DND-41 (cell line): Measurements from ENCODE around the gene SIDT2.
"Not testable (repeated sequence)": the region's sequence is repeated elsewhere in the genome, so short reads cannot be mapped to it uniquely, and the experiment has no call there.

ENCODE experiments used
- ATAC-seq: fragments of 200-7000 bp; cut with Tn5 transposase; 3 replicates; pipeline ENCODE4 v1.9.1; 2021; ENCODE audit warnings: low read depth; ENCODE audit not compliant: insufficient read depth
- DNase-seq: peaks from one replicate; pipeline ENCODE4 v3.0.0-alpha.2; 2020
- H2AFZ ChIP-seq: 2 replicates; pipeline ENCODE4 v1.6.0; 2012; ENCODE audit warnings: low read depth, low read length
- H3K27ac ChIP-seq: 2 replicates; pipeline ENCODE4 v1.5.1; 2012; ENCODE audit warnings: low read length, inconsistent platforms
- H3K27me3 ChIP-seq: fragments of 200-600 bp; sonication (generic); 2 replicates; pipeline ENCODE4 v1.6.0; 2012; ENCODE audit warnings: low read length, mild to moderate bottlenecking, inconsistent platforms; ENCODE audit not compliant: insufficient read depth, poor library complexity
- H3K36me3 ChIP-seq: 2 replicates; pipeline ENCODE4 v1.5.1; 2012; ENCODE audit warnings: low read length, inconsistent platforms; ENCODE audit not compliant: insufficient read depth
- H3K4me1 ChIP-seq: 2 replicates; pipeline ENCODE4 v1.5.1; 2012; ENCODE audit warnings: mild to moderate bottlenecking, low read length; ENCODE audit not compliant: insufficient read depth
- H3K4me2 ChIP-seq: 2 replicates; pipeline ENCODE4 v1.6.0; 2012; ENCODE audit warnings: mild to moderate bottlenecking, moderate library complexity, low read length, inconsistent platforms; ENCODE audit not compliant: insufficient read depth
- H3K4me3 ChIP-seq, 2 experiments: fragments of 200-600 bp in 1 of 2; shearing (Covaris generic) in 1 of 2; 2 replicates each; pipeline ENCODE4 v1.5.1; 2012 to 2016; ENCODE audit warnings: inconsistent platforms in 2 of 2, low read length in 2 of 2, mild to moderate bottlenecking in 2 of 2, low read depth in 1 of 2, moderate library complexity in 1 of 2
- H3K79me2 ChIP-seq: 2 replicates; pipeline ENCODE4 v1.6.0; 2012; ENCODE audit warnings: low read length, inconsistent platforms; ENCODE audit not compliant: insufficient read depth
- H3K9ac ChIP-seq: 2 replicates; pipeline ENCODE4 v1.6.0; 2012; ENCODE audit warnings: low read depth, mild to moderate bottlenecking, inconsistent platforms, low read length, moderate library complexity
- H3K9me3 ChIP-seq: 2 replicates; pipeline ENCODE4 v1.5.1; 2012; ENCODE audit warnings: low read length, moderate library complexity, mild to moderate bottlenecking, inconsistent platforms; ENCODE audit not compliant: insufficient read depth, severe bottlenecking
- H4K20me1 ChIP-seq: 2 replicates; pipeline ENCODE4 v1.6.0; 2012; ENCODE audit warnings: low read length; ENCODE audit not compliant: insufficient read depth
- EZH2 ChIP-seq: IDR thresholded peaks from 3 replicates; pipeline ENCODE4 v1.6.1; 2012; ENCODE audit warnings: borderline replicate concordance, low read depth, mild to moderate bottlenecking, moderate library complexity, low read length, inconsistent platforms; ENCODE audit not compliant: severe bottlenecking
- TF ChIP-seq, protein P1 (sequence below): IDR thresholded peaks from 2 replicates; pipeline ENCODE4 v1.5.1; 2012; ENCODE audit warnings: borderline replicate concordance, low read length, moderate library complexity, mild to moderate bottlenecking; ENCODE audit not compliant: poor library complexity, severe bottlenecking; ENCODE audit errors: extremely low read depth

Gene SIDT2

DNA sequence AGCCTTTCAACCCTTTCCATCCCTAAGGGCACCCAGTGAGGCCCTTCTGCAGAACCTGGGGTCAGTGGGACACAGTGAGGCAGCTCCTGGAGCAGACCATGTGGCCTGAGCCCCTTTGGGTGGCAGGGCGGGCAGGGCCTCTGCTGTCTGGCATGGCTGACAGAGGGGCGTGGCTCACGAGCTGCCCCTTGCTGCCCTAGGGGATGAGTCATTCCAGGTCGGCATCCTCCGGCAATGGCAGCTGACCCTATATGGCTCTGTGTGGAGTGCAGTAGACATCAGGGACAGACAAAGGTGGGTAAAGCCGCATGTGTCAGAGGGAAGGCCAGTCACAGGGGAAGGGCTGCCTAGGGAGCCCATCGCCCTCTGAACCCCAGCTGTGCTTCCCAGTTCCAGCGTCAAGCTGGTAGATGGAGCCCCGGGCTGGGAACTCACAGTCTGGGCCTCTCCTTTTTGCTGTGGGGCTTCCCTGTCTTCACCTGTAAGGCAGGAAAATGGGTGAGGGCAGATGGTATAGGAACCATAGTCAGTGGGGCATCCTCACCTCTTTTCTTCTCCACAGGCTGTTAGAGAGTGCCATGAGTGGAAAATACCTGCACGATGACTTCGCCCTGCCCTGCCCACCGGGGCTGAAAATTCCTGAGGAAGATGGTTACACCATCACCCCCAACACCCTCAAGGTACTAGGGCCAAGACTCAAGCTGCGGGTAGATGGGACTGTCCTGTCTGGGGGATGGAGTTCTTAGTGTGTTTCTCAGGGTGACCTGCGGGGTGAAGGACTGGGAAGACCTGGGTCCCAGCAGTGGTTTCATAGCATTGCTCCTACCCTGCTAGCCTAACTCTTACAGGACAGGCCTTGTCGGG lies 41.1 kb upstream of the SIDT2 start:
- not testable (repeated sequence) for H3K4me1 ChIP-seq, DNase-seq, H4K20me1 ChIP-seq, H3K36me3 ChIP-seq, H3K4me2 ChIP-seq, H3K79me2 ChIP-seq, H3K27ac ChIP-seq, H3K27me3 ChIP-seq, H3K9me3 ChIP-seq, H2AFZ ChIP-seq, H3K4me3 ChIP-seq, H3K9ac ChIP-seq, ATAC-seq

DNA sequence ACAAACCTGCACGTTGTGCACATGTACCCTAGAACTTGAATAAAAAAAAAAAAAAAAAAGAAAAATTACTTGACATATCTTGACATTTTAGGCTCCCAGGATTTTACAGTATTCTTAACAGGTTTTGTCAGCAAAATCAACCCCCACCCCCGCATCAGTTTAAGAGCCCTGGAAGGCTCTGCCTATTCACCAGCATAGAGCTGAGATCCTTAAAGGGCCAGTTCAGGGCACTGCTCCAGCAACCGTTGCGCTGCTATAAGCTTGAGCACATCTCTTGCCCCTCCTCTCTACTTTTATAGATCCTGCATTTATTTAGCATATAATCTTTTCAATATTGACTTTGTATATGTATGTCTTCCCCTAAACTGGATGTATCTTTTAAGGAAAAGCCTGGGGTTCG lies 35.2 kb upstream of the SIDT2 start:
- no peak for TF ChIP-seq EZH2
- TF ChIP-seq, protein P1, sequence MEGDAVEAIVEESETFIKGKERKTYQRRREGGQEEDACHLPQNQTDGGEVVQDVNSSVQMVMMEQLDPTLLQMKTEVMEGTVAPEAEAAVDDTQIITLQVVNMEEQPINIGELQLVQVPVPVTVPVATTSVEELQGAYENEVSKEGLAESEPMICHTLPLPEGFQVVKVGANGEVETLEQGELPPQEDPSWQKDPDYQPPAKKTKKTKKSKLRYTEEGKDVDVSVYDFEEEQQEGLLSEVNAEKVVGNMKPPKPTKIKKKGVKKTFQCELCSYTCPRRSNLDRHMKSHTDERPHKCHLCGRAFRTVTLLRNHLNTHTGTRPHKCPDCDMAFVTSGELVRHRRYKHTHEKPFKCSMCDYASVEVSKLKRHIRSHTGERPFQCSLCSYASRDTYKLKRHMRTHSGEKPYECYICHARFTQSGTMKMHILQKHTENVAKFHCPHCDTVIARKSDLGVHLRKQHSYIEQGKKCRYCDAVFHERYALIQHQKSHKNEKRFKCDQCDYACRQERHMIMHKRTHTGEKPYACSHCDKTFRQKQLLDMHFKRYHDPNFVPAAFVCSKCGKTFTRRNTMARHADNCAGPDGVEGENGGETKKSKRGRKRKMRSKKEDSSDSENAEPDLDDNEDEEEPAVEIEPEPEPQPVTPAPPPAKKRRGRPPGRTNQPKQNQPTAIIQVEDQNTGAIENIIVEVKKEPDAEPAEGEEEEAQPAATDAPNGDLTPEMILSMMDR, result no peak
- H2AFZ ChIP-seq, result peak overlapping the region; percentile 97
- peaks cover 43% of the 10 kb centered on the region for H3K79me2 ChIP-seq
- peak overlapping the region; percentile 64 to 99; a peak in 3 of 4 replicates for H3K4me3 ChIP-seq
- ATAC-seq (no peak), DNase-seq (peak; percentile 28)
- peak overlapping the region; percentile 86 for H3K4me2 ChIP-seq
- no peak overlapping the region for H3K27ac ChIP-seq
- H3K4me1 ChIP-seq, result peaks cover 37% of the 10 kb centered on the region
- no peaks in the 10 kb centered on the region for H3K9me3 ChIP-seq
- peaks cover 28% of the 10 kb centered on the region for H3K36me3 ChIP-seq
- H4K20me1 ChIP-seq, result peaks cover 37% of the 10 kb centered on the region
- no peaks in the 10 kb centered on the region for H3K27me3 ChIP-seq
- H3K9ac ChIP-seq, result peak overlapping the region; percentile 82

DNA sequence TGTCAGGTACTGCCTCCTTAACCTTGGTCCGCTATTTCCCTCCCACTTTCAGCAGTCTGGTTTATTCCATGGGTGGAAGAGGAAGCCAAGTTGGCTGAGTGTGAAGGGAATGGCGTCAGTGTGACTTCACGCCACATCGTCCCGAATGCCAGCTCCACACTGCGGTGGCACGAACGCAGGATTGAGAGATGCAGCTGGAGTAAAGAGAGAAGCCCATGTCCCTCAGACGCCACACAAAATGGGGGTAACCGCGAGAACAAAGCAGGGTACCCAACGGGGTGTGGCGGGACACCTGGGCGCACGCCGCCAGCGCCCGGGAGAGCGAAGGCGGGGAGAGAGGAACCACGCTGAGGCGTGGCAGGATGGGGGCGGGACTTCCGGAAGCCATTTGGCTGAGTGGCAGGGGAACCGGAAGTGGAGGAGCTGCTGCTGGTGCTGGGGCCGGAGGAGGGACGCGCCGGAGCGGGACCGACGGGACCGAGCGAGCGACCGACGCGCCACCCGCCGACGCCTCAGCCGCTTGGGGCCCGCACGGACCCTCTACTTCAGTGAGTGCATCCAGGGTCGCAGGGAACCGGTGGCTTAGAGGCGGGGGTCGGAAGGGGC lies 34.6 kb upstream of the SIDT2 start, which contains the start of gene PAFAH1B2:
Gene PAFAH1B2 (plus strand): TSS at position 417 of the 606 bp plus-strand sequence. CDS start 8,161 bp downstream, outside the sequence.
- Histone ChIP-seq H3K27ac (peak within 1 kb of the TSS; percentile 77), H3K36me3 (peaks cover 31% of the 10 kb centered on the region), H2AFZ (peak within 1 kb of the TSS; percentile 97), H3K4me2 (peak within 1 kb of the TSS; percentile 86), H3K27me3 (no peaks in the 10 kb centered on the region), H4K20me1 (peaks cover 43% of the 10 kb centered on the region), H3K4me1 (peaks cover 39% of the 10 kb centered on the region), H3K9me3 (no peaks in the 10 kb centered on the region), H3K9ac (peak within 1 kb of the TSS; percentile 82), H3K4me3 (peak within 1 kb of the TSS; percentile 64 to 99), H3K79me2 (peaks cover 49% of the 10 kb centered on the region)
- DNase-seq, result peak; percentile 95
- TF ChIP-seq, protein P1, result peak; percentile 24
- no peak for TF ChIP-seq EZH2
- peak; percentile 94 for ATAC-seq
